ENCODE data around the gene GNG7.

DNA sequence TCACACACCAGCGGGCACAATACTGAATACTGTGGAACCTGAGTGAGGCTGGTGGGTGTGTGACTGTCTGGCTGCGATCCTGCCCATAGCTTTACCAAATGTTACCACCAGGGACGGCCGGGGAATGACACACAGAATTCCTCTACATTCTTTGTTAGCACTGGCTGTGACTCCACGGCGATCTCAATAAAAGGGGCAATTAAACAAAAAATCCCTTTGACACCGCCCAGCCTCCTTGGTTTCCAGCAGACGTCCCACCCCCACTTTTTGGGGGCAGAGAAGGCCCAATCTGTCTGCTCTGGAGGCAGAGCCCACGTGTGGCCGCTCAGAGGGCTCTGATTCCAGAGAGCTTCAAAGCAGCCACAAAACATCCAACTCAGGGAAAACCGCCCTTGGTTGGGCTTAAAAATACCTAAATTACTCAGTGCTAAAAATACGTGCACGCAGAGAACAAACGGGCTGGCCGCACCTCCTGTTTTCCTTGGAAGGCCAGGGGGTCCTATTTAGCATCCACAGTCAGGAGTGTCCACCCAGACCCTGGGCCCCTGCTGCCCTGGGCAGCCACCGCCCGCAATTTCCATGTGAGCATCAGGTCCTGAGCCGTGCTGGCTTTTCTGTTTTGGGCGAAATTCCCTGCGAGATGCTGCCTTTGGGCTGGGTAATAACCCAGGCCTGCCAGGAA lies 178.7 kb downstream of the GNG7 start:
- TF ChIP-seq POLR2A (IDR thresholded peaks at IDR 0.05): no peak
- TF ChIP-seq, protein P1, sequence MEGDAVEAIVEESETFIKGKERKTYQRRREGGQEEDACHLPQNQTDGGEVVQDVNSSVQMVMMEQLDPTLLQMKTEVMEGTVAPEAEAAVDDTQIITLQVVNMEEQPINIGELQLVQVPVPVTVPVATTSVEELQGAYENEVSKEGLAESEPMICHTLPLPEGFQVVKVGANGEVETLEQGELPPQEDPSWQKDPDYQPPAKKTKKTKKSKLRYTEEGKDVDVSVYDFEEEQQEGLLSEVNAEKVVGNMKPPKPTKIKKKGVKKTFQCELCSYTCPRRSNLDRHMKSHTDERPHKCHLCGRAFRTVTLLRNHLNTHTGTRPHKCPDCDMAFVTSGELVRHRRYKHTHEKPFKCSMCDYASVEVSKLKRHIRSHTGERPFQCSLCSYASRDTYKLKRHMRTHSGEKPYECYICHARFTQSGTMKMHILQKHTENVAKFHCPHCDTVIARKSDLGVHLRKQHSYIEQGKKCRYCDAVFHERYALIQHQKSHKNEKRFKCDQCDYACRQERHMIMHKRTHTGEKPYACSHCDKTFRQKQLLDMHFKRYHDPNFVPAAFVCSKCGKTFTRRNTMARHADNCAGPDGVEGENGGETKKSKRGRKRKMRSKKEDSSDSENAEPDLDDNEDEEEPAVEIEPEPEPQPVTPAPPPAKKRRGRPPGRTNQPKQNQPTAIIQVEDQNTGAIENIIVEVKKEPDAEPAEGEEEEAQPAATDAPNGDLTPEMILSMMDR (IDR thresholded peaks at IDR 0.05): peak in 1 of 6 experiments; percentile 16
